DND-41 (cell line): ENCODE measurements around the gene CFAP45.

Experiments used
- ATAC-seq: fragments of 200-7000 bp; cut with Tn5 transposase; 3 replicates; pipeline ENCODE4 v1.9.1; 2021; ENCODE audit warnings: low read depth; ENCODE audit not compliant: insufficient read depth
- DNase-seq: peaks from one replicate; pipeline ENCODE4 v3.0.0-alpha.2; 2020
- H2AFZ ChIP-seq: 2 replicates; pipeline ENCODE4 v1.6.0; 2012; ENCODE audit warnings: low read depth, low read length
- H3K27ac ChIP-seq: 2 replicates; pipeline ENCODE4 v1.5.1; 2012; ENCODE audit warnings: low read length, inconsistent platforms
- H3K27me3 ChIP-seq: fragments of 200-600 bp; sonication (generic); 2 replicates; pipeline ENCODE4 v1.6.0; 2012; ENCODE audit warnings: low read length, mild to moderate bottlenecking, inconsistent platforms; ENCODE audit not compliant: insufficient read depth, poor library complexity
- H3K36me3 ChIP-seq: 2 replicates; pipeline ENCODE4 v1.5.1; 2012; ENCODE audit warnings: low read length, inconsistent platforms; ENCODE audit not compliant: insufficient read depth
- H3K4me1 ChIP-seq: 2 replicates; pipeline ENCODE4 v1.5.1; 2012; ENCODE audit warnings: mild to moderate bottlenecking, low read length; ENCODE audit not compliant: insufficient read depth
- H3K4me2 ChIP-seq: 2 replicates; pipeline ENCODE4 v1.6.0; 2012; ENCODE audit warnings: mild to moderate bottlenecking, moderate library complexity, low read length, inconsistent platforms; ENCODE audit not compliant: insufficient read depth
- H3K4me3 ChIP-seq, 2 experiments: fragments of 200-600 bp in 1 of 2; shearing (Covaris generic) in 1 of 2; 2 replicates each; pipeline ENCODE4 v1.5.1; 2012 to 2016; ENCODE audit warnings: inconsistent platforms in 2 of 2, low read length in 2 of 2, mild to moderate bottlenecking in 2 of 2, low read depth in 1 of 2, moderate library complexity in 1 of 2
- H3K79me2 ChIP-seq: 2 replicates; pipeline ENCODE4 v1.6.0; 2012; ENCODE audit warnings: low read length, inconsistent platforms; ENCODE audit not compliant: insufficient read depth
- H3K9ac ChIP-seq: 2 replicates; pipeline ENCODE4 v1.6.0; 2012; ENCODE audit warnings: low read depth, mild to moderate bottlenecking, inconsistent platforms, low read length, moderate library complexity
- H3K9me3 ChIP-seq: 2 replicates; pipeline ENCODE4 v1.5.1; 2012; ENCODE audit warnings: low read length, moderate library complexity, mild to moderate bottlenecking, inconsistent platforms; ENCODE audit not compliant: insufficient read depth, severe bottlenecking
- H4K20me1 ChIP-seq: 2 replicates; pipeline ENCODE4 v1.6.0; 2012; ENCODE audit warnings: low read length; ENCODE audit not compliant: insufficient read depth
- CTCF ChIP-seq: IDR thresholded peaks from 2 replicates; pipeline ENCODE4 v1.5.1; 2012; ENCODE audit warnings: borderline replicate concordance, low read length, moderate library complexity, mild to moderate bottlenecking; ENCODE audit not compliant: poor library complexity, severe bottlenecking; ENCODE audit errors: extremely low read depth
- EZH2 ChIP-seq: IDR thresholded peaks from 3 replicates; pipeline ENCODE4 v1.6.1; 2012; ENCODE audit warnings: borderline replicate concordance, low read depth, mild to moderate bottlenecking, moderate library complexity, low read length, inconsistent platforms; ENCODE audit not compliant: severe bottlenecking

Gene CFAP45

GRCh38 chr1:159939678-159940002 lies 39.7 kb upstream of the CFAP45 start:
- DNase-seq (no peak), ATAC-seq (no peak)
- TF ChIP-seq CTCF = no peak
- no peak for TF ChIP-seq EZH2
- H3K36me3 ChIP-seq = no peaks in the 10 kb centered on the region
- H2AFZ ChIP-seq = no peak overlapping the region
- H3K79me2 ChIP-seq = no peaks in the 10 kb centered on the region
- H3K27me3 ChIP-seq = peaks cover 34% of the 10 kb centered on the region
- no peaks in the 10 kb centered on the region for H3K4me1 ChIP-seq
- no peak overlapping the region for H3K4me3 ChIP-seq
- no peaks in the 10 kb centered on the region; the same call in 1 of the 2 replicates for H4K20me1 ChIP-seq
- H3K9ac ChIP-seq = no peak overlapping the region
- H3K27ac ChIP-seq = no peak overlapping the region
- H3K4me2 ChIP-seq = no peak overlapping the region
- no peaks in the 10 kb centered on the region for H3K9me3 ChIP-seq

GRCh38 chr1:159938905-159939677 lies 39.1 kb upstream of the CFAP45 start:
- Histone ChIP-seq H3K79me2 (no peaks in the 10 kb centered on the region), H3K4me3 (no peak overlapping the region), H3K36me3 (no peaks in the 10 kb centered on the region), H3K4me1 (no peaks in the 10 kb centered on the region), H3K9me3 (no peaks in the 10 kb centered on the region), H3K27me3 (peaks cover 29% of the 10 kb centered on the region), H4K20me1 (no peaks in the 10 kb centered on the region; the same call in 1 of the 2 replicates), H2AFZ (no peak overlapping the region), H3K9ac (no peak overlapping the region), H3K27ac (no peak overlapping the region), H3K4me2 (no peak overlapping the region)
- no peak for DNase-seq
- TF ChIP-seq EZH2 (no peak), CTCF (no peak)
- no peak for ATAC-seq

GRCh38 chr1:159938211-159938852 lies 38.4 kb upstream of the CFAP45 start:
- no peak overlapping the region for H2AFZ ChIP-seq
- H3K4me1 ChIP-seq = no peaks in the 10 kb centered on the region
- no peaks in the 10 kb centered on the region for H3K36me3 ChIP-seq
- no peak for ATAC-seq
- H3K79me2 ChIP-seq = no peaks in the 10 kb centered on the region
- DNase-seq = no peak
- H3K4me3 ChIP-seq = no peak overlapping the region
- H3K4me2 ChIP-seq = no peak overlapping the region
- H3K27ac ChIP-seq = no peak overlapping the region
- H3K9me3 ChIP-seq = no peaks in the 10 kb centered on the region
- H3K27me3 ChIP-seq = peaks cover 21% of the 10 kb centered on the region
- TF ChIP-seq EZH2 (no peak), CTCF (no peak)
- H3K9ac ChIP-seq = no peak overlapping the region
- H4K20me1 ChIP-seq = no peaks in the 10 kb centered on the region; the same call in 1 of the 2 replicates
